Psoas muscle (tissue), 8 donors: ENCODE data around the gene DUSP16. TPM values are rescaled to one million over a fixed set of nuclear protein-coding genes. Genes with fewer than 3 reads are reported as not detected.

Experiments used
- ATAC-seq, 4 donors: fragments of 200-7000 bp; cut with Tn5 transposase; one replicate each; pipeline ENCODE4 v1.9.1; 2020; ENCODE audit warnings: moderate library complexity in 3 of 4, mild to moderate bottlenecking in 2 of 4
- DNase-seq, 2 donors: peaks; one replicate each; pipeline ENCODE4 v3.0.0-alpha.2; 2020
- H3K27ac ChIP-seq: fragments of 200-600 bp; one replicate; pipeline ENCODE4 v1.8.0; 2022
- H3K27me3 ChIP-seq, 3 donors: fragments of 200-600 bp in 1 of 3; one replicate each; pipeline versions ENCODE4 v1.6.1 to v1.8.0; 2013 to 2022; ENCODE audit warnings: low read length in 2 of 3, mild to moderate bottlenecking in 2 of 3, moderate library complexity in 1 of 3; ENCODE audit not compliant: insufficient read depth in 3 of 3
- H3K36me3 ChIP-seq, 2 donors: fragments of 200-600 bp in 1 of 2; one replicate each; pipeline versions ENCODE4 v1.6.1 to v1.8.0; 2013 to 2022; ENCODE audit warnings: low read depth in 1 of 2, mild to moderate bottlenecking in 1 of 2, moderate library complexity in 1 of 2; ENCODE audit not compliant: insufficient read depth in 1 of 2
- H3K4me1 ChIP-seq: fragments of 200-600 bp; one replicate; pipeline ENCODE4 v1.8.0; 2022
- H3K4me3 ChIP-seq: fragments of 200-600 bp; one replicate; pipeline ENCODE4 v1.8.0; 2022; ENCODE audit warnings: mild to moderate bottlenecking
- H3K9me3 ChIP-seq: fragments of 200-600 bp; one replicate; pipeline ENCODE4 v1.8.0; 2022
- CTCF ChIP-seq: fragments of 200-600 bp; IDR thresholded peaks from one replicate; pipeline ENCODE4 v1.8.0; 2022; ENCODE audit warnings: antibody characterized with exemption
- WGBS, 3 donors: extraction: QIAGEN DNeasy Blood & Tissue Kit; methylation state at CpG; one replicate each; pipeline versions ENCODE4 v1.1.6 to v1.1.7; 2013; 5-methylcytosine and 5-hydroxymethylcytosine counted together
- intact Hi-C, 2 donors: fragments of 100-400 bp; cut with DNase I; formaldehyde crosslinking; loops; one replicate each; pipeline versions ENCODE4 v1.11.0 to v1.14.2; 2022
- polyA plus RNA-seq, 3 donors: library from polyadenylated mRNA; stranded (reverse); fragments of 200-250 nt; gene quantifications; one replicate each; pipeline ENCODE4 v1.2.3, GENCODE V29; 2013
- total RNA-seq, 4 donors: library from RNA; stranded (reverse); fragmentation: NEBNext Ultra II Directional in 2 of 4; extraction: Animal tissue kit (Norgen Biotek cat#: 25700) in 2 of 4; gene quantifications; one replicate each; pipeline versions ENCODE4 v1.2.1 to v1.2.4, GENCODE V29; 2021 to 2023
- donor health status: healthy with polysubstance abuse.
- donor health status: DM: no; HTN: no; CAD: no; lungs with moderate emphysema.
- donor health status: Bipolar disorder and iron deficiency.
- donor health status: healthy.
- donor health status: DM: yes; HTN: yes; CAD: no.
- donor health status: DM: no; HTN: no; CAD: no.
- donor health status: DM: no; HTN: no; CAD: no.
- donor health status: DM: yes; HTN: yes; CAD: no.

The DUSP16 gene
- total and polyA plus RNA-seq, 7 donors, result 3.3 to 23.8 (median 14.2) TPM

GRCh38 chr12:12436831-12437345 lies 125.8 kb downstream of the DUSP16 start:
- no peak for TF ChIP-seq CTCF
- no peaks in the 10 kb centered on the region for H3K9me3 ChIP-seq
- no peak overlapping the region for H3K27ac ChIP-seq
- H3K27me3 ChIP-seq, result no peaks in the 10 kb centered on the region
- peaks cover 0 to 10% of the 10 kb centered on the region in 2 donors for H3K36me3 ChIP-seq
- DNase-seq (no peak), ATAC-seq (no peak)
- no peak overlapping the region for H3K4me3 ChIP-seq
- peaks cover 7% of the 10 kb centered on the region for H3K4me1 ChIP-seq
- intact Hi-C loops, result no loop called here
- WGBS, 3 donors, result 92 to 98% (median 97%) methylated on average over 2 of the region's 2 CpGs

GRCh38 chr12:12433203-12433731 lies 129.4 kb downstream of the DUSP16 start:
- no peaks in the 10 kb centered on the region for H3K9me3 ChIP-seq
- no peak overlapping the region for H3K27ac ChIP-seq
- 61 to 90% (median 87%) methylated on average over 3 to 4 of the region's 4 CpGs for WGBS, 3 donors
- intact Hi-C loops, result no loop called here
- H3K27me3 ChIP-seq, result no peaks in the 10 kb centered on the region
- DNase-seq (no peak), ATAC-seq (no peak)
- TF ChIP-seq CTCF, result no peak
- H3K4me3 ChIP-seq, result no peak overlapping the region
- H3K36me3 ChIP-seq, result peaks cover 0 to 10% of the 10 kb centered on the region in 2 donors
- no peaks in the 10 kb centered on the region for H3K4me1 ChIP-seq

GRCh38 chr12:12432364-12432763 lies 130.3 kb downstream of the DUSP16 start:
- DNase-seq (no peak), ATAC-seq (no peak)
- H3K27me3 ChIP-seq, result no peaks in the 10 kb centered on the region
- no peaks in the 10 kb centered on the region for H3K4me1 ChIP-seq
- TF ChIP-seq CTCF, result no peak
- peaks cover 0 to 10% of the 10 kb centered on the region in 2 donors for H3K36me3 ChIP-seq
- no peaks in the 10 kb centered on the region for H3K9me3 ChIP-seq
- H3K27ac ChIP-seq, result no peak overlapping the region
- intact Hi-C loops, result no loop called here
- H3K4me3 ChIP-seq, result no peak overlapping the region

DNA sequence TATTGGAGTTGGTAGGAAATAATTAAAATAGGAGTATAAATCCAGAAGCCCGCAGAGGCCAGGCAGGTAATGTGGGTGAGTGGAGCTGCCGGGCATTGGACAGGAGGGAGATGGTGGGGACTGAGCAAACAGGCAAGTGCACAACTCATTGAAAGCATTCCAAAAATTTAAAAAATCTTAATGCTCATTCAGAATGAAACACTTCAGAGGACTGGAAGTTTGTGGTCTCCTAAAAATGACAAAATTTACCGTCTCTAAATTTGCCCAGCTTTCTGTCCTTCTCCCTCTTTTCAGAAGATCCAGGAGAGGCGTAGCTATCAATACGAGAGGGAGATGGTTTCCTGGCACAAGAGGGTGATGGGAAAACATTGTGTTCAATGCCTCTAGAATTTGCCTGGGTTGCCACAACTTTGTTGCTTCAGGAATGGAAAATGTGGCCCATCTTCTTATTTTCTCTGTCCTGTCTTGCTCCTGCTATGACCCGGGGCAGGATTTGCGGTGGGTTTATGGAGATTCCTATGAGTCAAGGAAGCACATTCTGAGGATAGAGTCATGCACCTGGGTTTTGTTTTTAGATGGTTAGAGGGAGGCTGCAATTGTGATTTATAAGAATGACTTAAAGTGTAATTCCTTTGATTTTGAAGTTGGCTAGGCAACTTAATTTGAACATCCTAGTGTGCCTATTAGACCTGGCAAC lies 133.6 kb downstream of the DUSP16 start:
- no peak overlapping the region for H3K27ac ChIP-seq
- H3K27me3 ChIP-seq, result no peaks in the 10 kb centered on the region
- no peak for TF ChIP-seq CTCF
- no peaks in the 10 kb centered on the region for H3K9me3 ChIP-seq
- intact Hi-C loops, result no loop called here
- H3K4me3 ChIP-seq, result no peak overlapping the region
- peaks cover 8% of the 10 kb centered on the region for H3K4me1 ChIP-seq
- no peaks in the 10 kb centered on the region for H3K36me3 ChIP-seq
- no peak for ATAC-seq
- DNase-seq, result no peak
- 88 to 91% (median 88%) methylated on average over 7 of the region's 7 CpGs for WGBS, 3 donors
